Breast epithelium (tissue), 4 donors: Measurements from ENCODE around the gene MAGI3. TPM values are rescaled to one million over a fixed set of nuclear protein-coding genes. Genes with fewer than 3 reads are reported as not detected.

Source experiments
- DNase-seq, 2 donors: peaks; one replicate each; pipeline ENCODE4 v3.0.0-alpha.2; 2019; ENCODE audit warnings: low spot score in 2 of 2
- H3K27ac ChIP-seq, 2 donors: fragments of 200-600 bp; sonication (generic) in 1 of 2; one replicate each; pipeline ENCODE4 v1.5.1; 2016 to 2019; ENCODE audit warnings: mild to moderate bottlenecking in 1 of 2
- H3K27me3 ChIP-seq, 2 donors: fragments of 200-600 bp; sonication (generic) in 1 of 2; one replicate each; pipeline versions ENCODE4 v1.5.1 to v1.6.0; 2017 to 2019; ENCODE audit warnings: control low read depth in 1 of 2, mild to moderate bottlenecking in 1 of 2
- H3K36me3 ChIP-seq: fragments of 200-600 bp; one replicate; pipeline ENCODE4 v1.5.1; 2019
- H3K4me1 ChIP-seq, 2 donors: fragments of 200-600 bp; sonication (generic); one replicate each; pipeline ENCODE4 v1.5.1; 2016 to 2019; ENCODE audit warnings: control low read depth in 1 of 2
- H3K4me3 ChIP-seq, 3 donors: fragments of 200-600 bp; sonication (generic); 1 replicate in 2 of 3; 2 replicates in 1 of 3; pipeline ENCODE4 v1.5.1; 2016 to 2019; ENCODE audit warnings: mild to moderate bottlenecking in 3 of 3, moderate library complexity in 2 of 3
- H3K9me3 ChIP-seq, 2 donors: fragments of 200-600 bp; sonication (generic) in 1 of 2; one replicate each; pipeline ENCODE4 v1.5.1; 2016 to 2019; ENCODE audit warnings: control low read depth in 1 of 2
- CTCF ChIP-seq, 3 donors: fragments of 450-650 bp; IDR thresholded peaks; one replicate each; pipeline ENCODE4 v1.5.1; 2016 to 2017; ENCODE audit warnings: antibody characterized with exemption in 3 of 3, mild to moderate bottlenecking in 3 of 3, moderate library complexity in 3 of 3
- POLR2A ChIP-seq: fragments of 450-650 bp; IDR thresholded peaks from one replicate; pipeline ENCODE4 v1.6.1; 2016; ENCODE audit warnings: antibody characterized with exemption, mild to moderate bottlenecking, moderate library complexity
- POLR2AphosphoS5 ChIP-seq, 3 donors: sonication (generic); formaldehyde crosslinking; IDR thresholded peaks; one replicate each; pipeline ENCODE4 v1.6.1; 2017; ENCODE audit warnings: antibody characterized with exemption in 3 of 3
- intact Hi-C: fragments of 100-400 bp; cut with DNase I; formaldehyde crosslinking; loops from one replicate; pipeline ENCODE4 v1.15.1; 2023; ENCODE audit warnings: low total_unique reads
- total RNA-seq, 3 donors: library from RNA; depleted of rRNA; stranded (reverse); fragments of >200 nt; gene quantifications; one replicate each; pipeline ENCODE4 v1.1.0, GENCODE V29; 2016

The MAGI3 gene
- total RNA-seq, 3 donors from 2014 or later = 14.9 to 66.9 (median 33.4) TPM

GRCh38 chr1:113641396-113641795 is 251.1 kb downstream of the MAGI3 start:
- no peaks in the 10 kb centered on the region for H3K4me1 ChIP-seq
- H3K4me3 ChIP-seq = no peak overlapping the region
- TF ChIP-seq POLR2A = no peak
- no peak for TF ChIP-seq CTCF (IDR thresholded peaks at IDR 0.05)
- no peak for TF ChIP-seq POLR2AphosphoS5 (IDR thresholded peaks at IDR 0.05)
- H3K27ac ChIP-seq = no peak overlapping the region
- no peaks in the 10 kb centered on the region for H3K36me3 ChIP-seq
- no peak for DNase-seq
- intact Hi-C loops = loop anchor here (10.0 kb wide), 1 partner anchor 947 kb away; no protein-coding TSS in a partner anchor
- no peaks in the 10 kb centered on the region for H3K27me3 ChIP-seq
- H3K9me3 ChIP-seq = no peaks in the 10 kb centered on the region

- TF ChIP-seq POLR2AphosphoS5 (IDR thresholded peaks at IDR 0.05) = no peak
- no peak for TF ChIP-seq CTCF (IDR thresholded peaks at IDR 0.05)
- TF ChIP-seq POLR2A = no peak
Measured at GRCh38 chr1:113647164-113647563, 256.8 kb downstream of the MAGI3 start.

GRCh38 chr1:113648478-113648877 is 258.2 kb downstream of the MAGI3 start:
- no peaks in the 10 kb centered on the region for H3K27me3 ChIP-seq
- no peaks in the 10 kb centered on the region for H3K9me3 ChIP-seq
- H3K4me1 ChIP-seq = no peaks in the 10 kb centered on the region
- no peak overlapping the region for H3K27ac ChIP-seq
- H3K36me3 ChIP-seq = no peaks in the 10 kb centered on the region
- intact Hi-C loops = loop anchor here (10.0 kb wide), 1 partner anchor 954 kb away; no protein-coding TSS in a partner anchor
- TF ChIP-seq POLR2AphosphoS5 (IDR thresholded peaks at IDR 0.05) (no peak), POLR2A (no peak), CTCF (IDR thresholded peaks at IDR 0.05) (no peak)
- H3K4me3 ChIP-seq = no peak overlapping the region
- no peak for DNase-seq

More at GRCh38 chr1:113647164-113647563, 256.8 kb downstream of the MAGI3 start:
- intact Hi-C loops = loop anchor here (10.0 kb wide), 1 partner anchor 952 kb away; no protein-coding TSS in a partner anchor
- Histone ChIP-seq H3K27me3 (no peaks in the 10 kb centered on the region), H3K9me3 (no peaks in the 10 kb centered on the region), H3K27ac (no peak overlapping the region), H3K4me3 (no peak overlapping the region), H3K4me1 (no peaks in the 10 kb centered on the region), H3K36me3 (no peaks in the 10 kb centered on the region)
- DNase-seq = no peak

- H3K27me3 ChIP-seq = no peaks in the 10 kb centered on the region
- no peaks in the 10 kb centered on the region for H3K4me1 ChIP-seq
- H3K9me3 ChIP-seq = no peaks in the 10 kb centered on the region
- DNase-seq = no peak
- no peak overlapping the region for H3K27ac ChIP-seq
- H3K36me3 ChIP-seq = no peaks in the 10 kb centered on the region
- intact Hi-C loops = no loop called here
- TF ChIP-seq POLR2AphosphoS5 (IDR thresholded peaks at IDR 0.05) = no peak
- no peak for TF ChIP-seq POLR2A
- no peak for TF ChIP-seq CTCF (IDR thresholded peaks at IDR 0.05)
- H3K4me3 ChIP-seq = no peak overlapping the region
Measured at GRCh38 chr1:113652771-113653170, 262.5 kb downstream of the MAGI3 start.

GRCh38 chr1:113653741-113654140 is 263.4 kb downstream of the MAGI3 start:
- Histone ChIP-seq H3K9me3 (no peaks in the 10 kb centered on the region), H3K27ac (no peak overlapping the region), H3K36me3 (no peaks in the 10 kb centered on the region), H3K4me1 (no peaks in the 10 kb centered on the region), H3K4me3 (no peak overlapping the region), H3K27me3 (no peaks in the 10 kb centered on the region)
- DNase-seq = no peak
- intact Hi-C loops = no loop called here
- no peak for TF ChIP-seq CTCF (IDR thresholded peaks at IDR 0.05)
- TF ChIP-seq POLR2A = no peak
- no peak for TF ChIP-seq POLR2AphosphoS5 (IDR thresholded peaks at IDR 0.05)
